ACHN (cell line): ENCODE measurements around the gene TLX3.
"Not testable (repeated sequence)": the region's sequence is repeated elsewhere in the genome, so short reads cannot be mapped to it uniquely, and the experiment has no call there.

ENCODE experiments used
- DNase-seq: peaks from one replicate; pipeline ENCODE4 v3.0.0-alpha.2; 2015
- in situ Hi-C: cut with HindIII; loops from 2 replicates; pipeline ENCODE4 v1.10.0; 2017; ENCODE audit warnings: low sequenced_read_pairs, low pct_ligation_motif_present, low pct_unique_long_range_greater_than_20kb

The TLX3 gene

GRCh38 chr5:171308453-171309275 lies at the start of gene TLX3:
TSS of gene TLX3 (plus strand) at chr5:171309248. CDS start at chr5:171309366, 118 bp downstream.
- DNase-seq: no peak
- in situ Hi-C loops: no loop called here

GRCh38 chr5:171261361-171261760 lies 47.7 kb upstream of the TLX3 start:
- no peak for DNase-seq
- in situ Hi-C loops: no loop called here

- in situ Hi-C loops: no loop called here
- no peak for DNase-seq
These were observed 47.1 kb upstream of the TLX3 start for GRCh38 chr5:171261904-171262303.

- no peak for DNase-seq
- in situ Hi-C loops: no loop called here
These were observed 45.9 kb upstream of the TLX3 start for GRCh38 chr5:171263181-171263580.

GRCh38 chr5:171264843-171265242 lies 44.2 kb upstream of the TLX3 start:
- in situ Hi-C loops: no loop called here
- no peak for DNase-seq

- in situ Hi-C loops: no loop called here
- DNase-seq: peak; percentile 14
These were observed 40.1 kb upstream of the TLX3 start for GRCh38 chr5:171268700-171269620.

GRCh38 chr5:171269717-171270116 lies 39.3 kb upstream of the TLX3 start:
- DNase-seq: peak; percentile 67

GRCh38 chr5:171270136-171270535 lies 38.9 kb upstream of the TLX3 start:
- in situ Hi-C loops: no loop called here

More at GRCh38 chr5:171269717-171270116, 39.3 kb upstream of the TLX3 start:
- in situ Hi-C loops: no loop called here

GRCh38 chr5:171271798-171272197 lies 37.2 kb upstream of the TLX3 start:
- DNase-seq: no peak
- in situ Hi-C loops: no loop called here

More at GRCh38 chr5:171270136-171270535, 38.9 kb upstream of the TLX3 start:
- DNase-seq: no peak

GRCh38 chr5:171272996-171273970 lies 35.8 kb upstream of the TLX3 start:
- peak; percentile 62 for DNase-seq
- in situ Hi-C loops: no loop called here

- in situ Hi-C loops: no loop called here
- no peak for DNase-seq
These were observed 33.1 kb upstream of the TLX3 start for GRCh38 chr5:171275841-171276544.

GRCh38 chr5:171283753-171284152 lies 25.3 kb upstream of the TLX3 start:
- in situ Hi-C loops: no loop called here
- no peak for DNase-seq

GRCh38 chr5:171285465-171285864 lies 23.6 kb upstream of the TLX3 start:
- no peak for DNase-seq
- in situ Hi-C loops: no loop called here

GRCh38 chr5:171288066-171288465 lies 21.0 kb upstream of the TLX3 start:
- in situ Hi-C loops: no loop called here
- DNase-seq: no peak

GRCh38 chr5:171291371-171291770 lies 17.7 kb upstream of the TLX3 start:
- DNase-seq: no peak
- in situ Hi-C loops: no loop called here

- DNase-seq: no peak
- in situ Hi-C loops: no loop called here
These were observed 13.7 kb upstream of the TLX3 start for GRCh38 chr5:171295299-171295698.

- in situ Hi-C loops: no loop called here
- no peak for DNase-seq
These were observed 13.2 kb upstream of the TLX3 start for GRCh38 chr5:171295801-171296200.

- in situ Hi-C loops, DNase-seq: not testable (repeated sequence)
These were observed 11.1 kb upstream of the TLX3 start for GRCh38 chr5:171297941-171298340.
